AG04449 (cell line): Measurements from ENCODE around the gene TXK.

Experiments used
- CTCF ChIA-PET: fragments of 350-600 bp; formaldehyde crosslinking; extraction: SDS; loops from one replicate; lab custom pipeline; 2021; ENCODE audit warnings: antibody characterized with exemption; lab: Yijun Ruan, JAX
- POLR2A ChIA-PET: fragments of 400-600, 350-600 bp; formaldehyde crosslinking; extraction: SDS; loops from one replicate; lab custom pipeline; 2020; ENCODE audit warnings: antibody characterized with exemption, inconsistent platforms; lab: Yijun Ruan, JAX
- DNase-seq: peaks from one replicate; pipeline ENCODE4 v3.0.0-alpha.2; 2010; ENCODE audit warnings: low read depth, low spot score
- H3K4me3 ChIP-seq: 2 replicates; pipeline ENCODE4 v1.5.1; 2011; ENCODE audit warnings: low read depth, mild to moderate bottlenecking, control low read depth, low read length
- CTCF ChIP-seq: IDR thresholded peaks from one replicate; pipeline ENCODE4 v1.5.1; 2011; ENCODE audit warnings: mild to moderate bottlenecking, moderate library complexity, low read length, control low read depth, inconsistent platforms; ENCODE audit not compliant: insufficient read depth; ENCODE audit errors: missing control alignments

The TXK gene

GRCh38 chr4:48156423-48156822 is 22.4 kb upstream of the TXK start:
- ChIA-PET CTCF (no interaction called here), POLR2A (no interaction called here)
- TF ChIP-seq CTCF = no peak

GRCh38 chr4:48153791-48154550 is 19.9 kb upstream of the TXK start:
- no peak for DNase-seq
- no peak for TF ChIP-seq CTCF
- ChIA-PET POLR2A (no interaction called here), CTCF (no interaction called here)
- H3K4me3 ChIP-seq = no peak overlapping the region

More at GRCh38 chr4:48156423-48156822, 22.4 kb upstream of the TXK start:
- DNase-seq = no peak
- no peak overlapping the region for H3K4me3 ChIP-seq

GRCh38 chr4:48152259-48152658 is 18.2 kb upstream of the TXK start:
- DNase-seq = no peak
- no peak for TF ChIP-seq CTCF
- ChIA-PET POLR2A (no interaction called here), CTCF (no interaction called here)
- H3K4me3 ChIP-seq = no peak overlapping the region

- TF ChIP-seq CTCF = no peak
- H3K4me3 ChIP-seq = no peak overlapping the region
- CTCF ChIA-PET = interaction anchor here (1.6 kb wide), 1 partner anchor 11 kb away, joined by 7 read pairs; no protein-coding TSS in a partner anchor
- POLR2A ChIA-PET = no interaction called here
- DNase-seq = no peak
These were observed 15.8 kb upstream of the TXK start for GRCh38 chr4:48149827-48150370.

- DNase-seq = no peak
- ChIA-PET CTCF (no interaction called here), POLR2A (no interaction called here)
- H3K4me3 ChIP-seq = no peak overlapping the region
- TF ChIP-seq CTCF = no peak
These were observed 13.6 kb upstream of the TXK start for GRCh38 chr4:48147621-48148020.

GRCh38 chr4:48141048-48141447 is 7.0 kb upstream of the TXK start:
- H3K4me3 ChIP-seq = no peak overlapping the region
- no peak for DNase-seq
- POLR2A ChIA-PET = no interaction called here
- CTCF ChIA-PET = interaction anchor here (0.7 to 5.5 kb wide), 11 partner anchors 12 to 197 kb away, joined by 3 to 71 read pairs (median 5); no protein-coding TSS in a partner anchor
- peak; percentile 33 for TF ChIP-seq CTCF
